Putamen (tissue), 1 donor: Measurements from ENCODE around the gene ANKRD55.

Source experiments
- DNase-seq: peaks from one replicate; pipeline ENCODE4 v3.0.0-alpha.2; 2016; ENCODE audit warnings: low spot score

Gene ANKRD55

GRCh38 chr5:56078278-56079156 lies 154.6 kb downstream of the ANKRD55 start:
- no peak for DNase-seq

DNA sequence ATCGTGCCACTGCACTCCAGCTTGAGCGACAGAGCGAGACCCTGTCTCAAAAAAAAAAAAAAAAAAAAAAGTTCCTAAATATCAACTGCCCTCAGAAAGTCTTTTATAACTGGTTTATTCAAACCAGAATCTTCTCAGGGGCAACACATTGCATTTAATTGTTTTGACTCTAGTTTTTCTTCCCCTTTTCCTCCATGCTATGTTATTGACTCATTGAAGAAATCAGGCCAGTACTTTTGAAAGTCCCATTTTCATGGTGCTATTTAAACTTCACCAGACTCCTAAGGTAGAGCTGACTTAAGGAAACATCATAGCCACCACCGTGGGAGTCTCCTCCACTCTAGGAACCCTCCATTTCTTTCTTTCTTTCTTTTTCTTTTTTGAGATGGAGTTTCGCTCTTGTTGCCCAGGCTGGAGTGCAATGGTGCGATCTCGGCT lies 155.3 kb downstream of the ANKRD55 start:
- DNase-seq, result no peak

- DNase-seq, result no peak
Measured at GRCh38 chr5:56076486-56076885, 156.6 kb downstream of the ANKRD55 start.

DNA sequence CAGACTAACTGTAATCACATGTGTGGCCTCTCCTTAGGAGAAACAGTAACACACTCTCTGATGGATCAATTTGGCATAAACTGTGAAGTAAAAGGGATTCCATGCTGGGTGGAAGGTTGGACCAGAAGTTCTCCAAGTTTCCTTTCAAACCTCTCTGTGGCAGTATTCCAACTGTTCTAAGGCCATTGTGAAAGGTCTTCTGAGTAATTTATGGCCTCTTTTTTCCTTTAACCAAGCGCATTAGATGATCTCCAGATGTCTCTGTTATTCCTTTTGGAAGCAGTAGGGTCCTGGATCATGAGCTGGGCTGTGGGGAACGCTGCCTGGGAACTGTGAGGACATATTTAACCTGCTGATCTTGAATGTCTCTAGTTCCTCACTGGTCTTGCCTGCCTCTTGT lies 157.8 kb downstream of the ANKRD55 start:
- DNase-seq, result no peak

DNA sequence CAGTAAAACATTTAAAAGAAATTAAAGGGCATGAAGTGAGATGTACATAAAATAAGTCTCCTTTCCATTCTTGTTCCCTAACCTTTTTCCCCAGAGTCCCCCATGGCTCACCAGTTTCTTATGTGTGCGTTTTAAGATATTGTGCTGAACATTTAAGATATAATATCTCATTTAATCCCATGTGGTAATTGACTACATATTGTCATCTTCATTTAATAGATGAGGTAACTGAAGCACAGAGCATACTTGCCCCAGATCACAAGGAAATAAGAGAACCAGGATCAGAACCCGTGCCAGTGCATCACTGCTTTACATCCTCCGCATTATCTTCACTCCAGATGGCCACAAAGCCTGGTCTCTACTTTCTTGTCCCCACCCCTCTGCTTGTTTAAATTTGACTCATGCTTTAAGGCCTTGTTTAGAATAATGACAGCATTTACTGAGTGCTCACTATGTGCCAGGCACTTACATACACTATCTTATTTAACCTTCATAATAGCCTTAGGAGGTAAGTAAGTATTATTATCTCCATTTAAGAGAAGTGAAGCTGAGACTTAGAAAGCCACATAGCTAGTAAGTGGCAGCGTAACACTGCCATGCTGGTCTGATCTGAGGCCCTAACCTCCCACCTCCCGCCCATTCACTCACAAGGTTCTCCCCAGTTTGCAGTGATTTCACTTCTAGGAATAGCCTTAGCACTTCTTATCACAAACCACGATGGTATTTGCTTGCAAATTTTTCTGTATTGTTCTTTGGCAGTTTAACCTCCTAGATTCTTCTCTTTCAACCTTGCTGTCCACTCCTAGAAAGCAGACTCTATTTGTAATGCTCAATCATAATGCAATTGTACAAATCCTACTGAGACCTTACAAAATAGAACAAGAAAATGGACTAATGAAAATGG lies 160.0 kb downstream of the ANKRD55 start:
- DNase-seq, result no peak

DNA sequence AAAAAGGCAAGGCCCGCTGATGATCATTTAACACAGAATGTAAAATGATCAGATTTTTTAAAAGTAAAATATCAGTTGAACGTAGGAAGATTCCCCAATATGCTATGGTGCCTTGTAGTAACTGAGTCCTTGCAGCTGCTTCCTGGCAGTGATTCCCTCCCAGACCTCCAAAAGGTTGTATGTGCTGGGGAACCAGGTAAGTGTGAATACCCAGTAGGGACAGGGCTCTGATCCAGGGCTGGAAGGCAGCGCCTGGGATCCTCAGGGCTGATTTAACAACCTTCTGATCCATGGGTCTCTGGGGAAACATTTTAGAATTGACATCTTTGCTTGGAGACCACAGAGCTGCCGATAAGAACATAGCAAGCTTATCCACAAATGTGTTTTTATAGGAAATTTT lies 161.7 kb downstream of the ANKRD55 start:
- DNase-seq, result no peak

DNA sequence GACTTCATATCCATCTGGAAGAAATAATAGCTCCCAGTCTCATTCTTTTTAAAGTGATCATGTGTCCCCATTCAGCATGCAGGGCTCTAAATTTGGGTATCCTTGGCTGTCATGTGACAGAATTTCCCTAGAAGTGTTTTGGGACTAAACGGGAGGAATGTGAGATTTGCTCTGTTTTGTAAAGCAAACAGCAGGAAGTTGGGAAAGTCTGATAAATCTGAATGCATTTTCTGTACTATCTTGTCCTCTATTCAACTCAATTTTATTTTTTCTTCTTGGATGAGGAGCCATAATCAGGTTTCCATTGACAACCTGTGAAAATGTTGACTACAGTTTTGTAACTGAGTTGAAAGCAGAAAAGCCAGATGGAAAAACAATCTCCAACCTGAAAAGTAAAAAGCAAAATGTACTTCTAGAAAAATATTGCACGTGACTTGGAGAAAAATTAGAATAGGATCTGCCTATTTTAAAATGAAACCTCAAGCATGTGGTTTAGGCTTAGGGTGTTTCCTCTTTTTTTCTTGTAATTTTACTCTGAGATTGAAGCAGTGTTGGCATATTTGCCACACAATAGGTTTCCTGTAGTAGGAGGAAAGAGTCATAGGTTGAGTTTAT lies 162.2 kb downstream of the ANKRD55 start:
- no peak for DNase-seq

GRCh38 chr5:56069652-56070226 lies 163.4 kb downstream of the ANKRD55 start:
- no peak for DNase-seq

DNA sequence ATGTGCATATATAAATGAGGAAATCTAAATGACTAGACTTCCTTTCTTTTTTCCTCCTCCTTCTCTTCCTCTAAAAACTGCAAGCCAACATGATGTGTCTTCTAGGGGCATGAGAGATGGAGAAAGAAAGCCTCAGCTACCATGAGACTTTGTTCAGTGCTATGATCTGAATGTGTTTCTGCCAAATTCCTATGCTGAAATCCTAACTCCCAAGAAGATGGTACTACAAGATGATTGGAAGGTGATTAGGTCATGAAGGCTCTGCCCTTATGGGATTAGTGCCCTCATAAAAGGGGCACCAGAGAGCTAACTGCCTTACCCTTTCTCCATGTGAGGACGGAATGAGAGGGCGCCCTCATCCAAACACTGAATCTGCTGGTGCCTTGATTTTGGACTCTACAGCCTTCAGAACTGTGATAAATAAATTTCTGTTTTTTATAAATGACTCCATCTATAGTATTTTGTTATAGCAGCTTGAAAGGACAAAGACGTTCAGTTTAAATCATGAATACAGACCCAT lies 166.1 kb downstream of the ANKRD55 start:
- no peak for DNase-seq

DNA sequence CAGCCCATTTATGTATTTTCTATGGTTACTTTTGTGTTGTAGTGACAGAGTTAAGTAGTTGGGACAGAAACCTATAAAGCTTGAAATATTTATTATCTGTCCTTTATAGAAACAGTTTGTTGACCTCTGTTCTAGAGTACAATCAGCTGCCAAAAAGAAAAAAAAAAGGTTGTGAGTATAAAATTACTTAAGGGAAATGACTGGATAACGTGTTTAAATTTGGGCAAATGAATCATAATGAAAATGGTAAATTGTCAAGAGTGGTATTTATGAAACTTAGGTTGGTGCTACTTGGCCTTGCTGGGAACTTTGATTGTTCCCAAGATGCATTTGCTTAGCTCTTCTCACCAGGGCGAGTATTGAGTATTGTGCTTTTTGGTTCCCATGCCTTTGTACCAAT lies 168.1 kb downstream of the ANKRD55 start:
- DNase-seq, result no peak

GRCh38 chr5:56060276-56061110 lies 172.6 kb downstream of the ANKRD55 start:
- DNase-seq, result no peak

DNA sequence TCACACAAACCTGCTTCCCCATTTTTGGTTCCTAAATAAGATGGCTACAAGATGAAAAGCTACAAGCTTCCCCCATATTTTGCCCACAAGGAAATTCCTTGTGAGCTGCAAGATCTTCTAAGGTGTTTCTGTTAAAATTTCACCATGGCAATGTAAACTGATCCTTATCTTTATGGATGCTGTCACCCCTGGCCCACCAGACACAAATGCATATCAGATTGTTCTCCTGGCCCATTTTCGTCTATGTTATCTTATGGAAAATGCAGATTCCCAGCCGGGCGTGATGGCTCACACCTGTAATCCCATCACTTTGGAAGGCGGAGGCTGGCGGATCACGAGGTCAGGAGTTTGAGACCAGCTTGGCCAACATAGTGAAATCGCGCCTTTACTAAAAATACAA lies 173.3 kb downstream of the ANKRD55 start:
- no peak for DNase-seq

DNA sequence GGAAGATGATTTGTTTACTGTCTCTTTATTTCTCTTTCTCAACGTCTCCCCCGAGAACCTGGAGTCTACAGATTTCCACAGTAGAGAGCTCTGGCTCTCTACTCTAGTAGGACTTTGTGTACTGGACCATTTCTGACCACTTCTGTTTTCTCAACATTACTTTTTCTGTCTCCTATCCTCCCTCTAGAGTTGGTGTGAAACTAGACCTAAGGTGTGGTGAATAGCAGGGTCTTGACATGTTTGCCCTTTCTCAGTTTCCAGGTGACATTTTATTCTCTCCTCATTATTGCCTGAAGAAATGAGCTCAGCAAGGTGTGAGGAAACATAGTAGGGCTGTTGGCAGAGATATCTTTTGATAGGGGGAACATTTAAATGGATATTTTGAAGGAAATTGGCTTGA lies 176.3 kb downstream of the ANKRD55 start:
- DNase-seq, result no peak

DNA sequence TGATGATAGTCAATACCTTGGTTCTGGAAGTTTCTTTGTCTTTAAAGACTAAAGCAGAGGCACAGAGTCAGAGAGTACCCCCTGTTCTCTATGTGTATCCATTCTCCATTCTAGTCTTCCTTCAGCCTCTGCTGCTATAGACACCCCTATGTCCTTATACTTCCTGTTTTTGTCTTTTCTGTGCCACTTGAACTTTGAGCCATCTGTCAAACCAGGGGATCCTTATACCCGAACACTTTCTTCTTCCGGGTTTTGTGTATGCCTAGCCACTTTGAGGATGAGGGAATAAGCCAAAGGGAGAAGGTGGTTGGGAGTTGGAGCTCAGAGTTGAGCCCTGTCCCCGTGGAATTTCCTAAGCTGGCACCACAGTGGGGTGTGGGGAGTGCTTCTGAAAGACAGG lies 177.3 kb downstream of the ANKRD55 start:
- DNase-seq, result no peak

DNA sequence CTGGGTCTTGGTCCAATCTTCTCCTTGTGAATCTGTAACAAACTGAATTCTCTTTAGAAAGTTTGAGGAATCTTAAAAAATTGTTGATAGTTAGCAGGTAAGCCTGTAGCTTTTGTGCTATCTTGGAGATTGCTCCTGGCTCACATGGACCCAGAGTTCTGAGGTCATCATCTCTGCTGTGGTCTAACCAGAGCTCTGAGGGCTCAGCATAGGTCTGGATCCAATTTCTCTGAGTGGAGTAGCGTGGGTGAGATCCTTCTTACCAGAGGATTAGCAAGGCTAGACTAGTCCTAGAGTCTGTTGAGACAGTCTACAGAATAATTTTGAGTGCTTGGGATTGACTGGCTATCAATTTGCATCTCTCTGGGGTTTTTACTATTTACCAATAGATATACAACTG lies 177.8 kb downstream of the ANKRD55 start:
- no peak for DNase-seq

DNA sequence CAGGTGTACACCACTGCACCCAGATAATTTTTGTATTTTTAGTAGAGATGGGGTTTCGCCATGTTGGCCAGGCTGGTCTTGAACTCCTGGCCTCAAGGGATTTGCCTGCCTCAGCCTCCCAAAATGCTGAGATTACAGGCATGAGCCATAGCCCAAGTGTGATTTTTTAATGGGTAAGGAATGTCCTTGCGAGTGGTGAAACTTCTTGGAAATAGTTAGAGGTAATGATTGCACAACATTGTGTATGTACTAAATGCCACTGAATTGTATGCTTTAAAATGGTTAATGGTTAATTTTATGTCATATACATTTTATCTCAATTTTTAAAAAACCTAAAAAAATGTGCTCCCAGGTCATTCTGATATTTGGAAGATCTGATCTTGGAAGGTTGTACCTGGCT lies 178.5 kb downstream of the ANKRD55 start:
- DNase-seq, result no peak

- DNase-seq, result no peak
Measured at GRCh38 chr5:56053363-56053762, 179.8 kb downstream of the ANKRD55 start.

DNA sequence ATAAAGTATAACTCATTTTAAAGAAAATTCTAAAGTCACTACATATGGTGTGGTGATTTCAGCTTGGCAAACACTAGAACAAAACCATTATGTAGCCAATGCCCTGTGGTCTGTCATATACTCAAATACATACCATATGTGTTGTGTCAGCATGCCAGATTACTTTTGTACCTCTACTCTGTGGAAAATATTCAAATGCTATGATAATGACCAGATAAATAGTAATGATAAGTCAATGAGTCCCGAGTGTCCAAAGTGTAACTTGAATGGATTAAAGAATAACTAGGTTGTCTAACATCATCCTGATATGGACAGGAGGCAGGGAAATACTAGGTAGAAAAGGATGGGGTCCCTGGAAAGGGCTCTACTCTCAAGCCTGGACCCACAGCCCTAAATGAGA lies 180.4 kb downstream of the ANKRD55 start:
- no peak for DNase-seq

- DNase-seq, result peak; percentile 24
Measured at GRCh38 chr5:56050551-56051255, 182.4 kb downstream of the ANKRD55 start.
